ENCODE measurements around the gene OR9K2.
"Not testable (repeated sequence)": the region's sequence is repeated elsewhere in the genome, so short reads cannot be mapped to it uniquely, and the experiment has no call there.

OR9K2 gene

DNA sequence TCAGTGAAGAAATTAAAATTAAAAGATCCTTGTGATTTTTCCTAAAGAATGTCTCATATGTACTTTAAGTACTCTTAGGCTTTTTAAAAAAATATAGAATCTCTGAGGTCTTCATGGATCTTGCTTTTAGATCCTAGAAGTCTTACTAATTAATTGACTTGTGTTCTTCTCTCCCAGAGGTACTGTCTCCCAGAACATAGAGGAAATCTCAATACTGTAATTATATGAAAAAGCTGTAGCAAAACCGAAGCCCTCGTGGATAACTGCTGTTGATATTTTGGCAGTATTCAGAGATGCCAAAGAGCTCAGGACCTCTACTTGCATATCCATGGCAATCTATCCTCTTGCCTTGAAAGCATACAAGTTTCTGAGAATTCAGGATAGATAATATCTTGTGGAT, at the start of gene OR9K2:
Gene OR9K2 (plus strand): TSS at position 301 of the 400 bp plus-strand sequence. CDS start 3,429 bp downstream, outside the sequence.
- no peak for DNase-seq

GRCh38 chr12:55092579-55092978, 33.6 kb upstream of the OR9K2 start:
- DNase-seq, result no peak

DNA sequence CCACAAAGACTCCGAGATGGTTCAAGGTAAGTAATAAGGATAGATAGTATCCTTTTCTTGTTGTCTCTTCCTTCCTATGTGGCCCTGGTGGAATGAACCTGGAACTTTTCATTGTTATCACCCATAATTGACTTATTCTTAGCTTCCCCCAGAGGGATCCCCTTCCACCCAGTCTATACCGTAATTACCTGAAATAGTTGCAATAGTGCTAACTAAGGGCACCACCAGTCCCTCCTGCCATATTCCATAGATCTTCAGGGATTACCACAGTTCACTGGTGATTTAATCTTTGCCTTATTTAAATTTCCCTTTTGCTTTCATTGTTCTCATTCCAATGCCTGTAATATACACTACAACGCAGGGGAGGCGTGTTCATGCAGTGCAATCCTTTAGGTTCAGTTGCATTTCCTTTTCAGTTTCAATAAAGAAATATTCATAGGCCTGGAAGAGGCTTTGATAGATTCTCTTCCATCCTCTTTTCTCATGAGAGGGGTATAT, 13.8 kb upstream of the OR9K2 start:
- no peak for DNase-seq

- DNase-seq, result no peak
These were observed 10.1 kb upstream of the OR9K2 start for GRCh38 chr12:55116152-55116551.

GRCh38 chr12:55132816-55133215, 6.6 kb downstream of the OR9K2 start:
- no peak for DNase-seq

DNA sequence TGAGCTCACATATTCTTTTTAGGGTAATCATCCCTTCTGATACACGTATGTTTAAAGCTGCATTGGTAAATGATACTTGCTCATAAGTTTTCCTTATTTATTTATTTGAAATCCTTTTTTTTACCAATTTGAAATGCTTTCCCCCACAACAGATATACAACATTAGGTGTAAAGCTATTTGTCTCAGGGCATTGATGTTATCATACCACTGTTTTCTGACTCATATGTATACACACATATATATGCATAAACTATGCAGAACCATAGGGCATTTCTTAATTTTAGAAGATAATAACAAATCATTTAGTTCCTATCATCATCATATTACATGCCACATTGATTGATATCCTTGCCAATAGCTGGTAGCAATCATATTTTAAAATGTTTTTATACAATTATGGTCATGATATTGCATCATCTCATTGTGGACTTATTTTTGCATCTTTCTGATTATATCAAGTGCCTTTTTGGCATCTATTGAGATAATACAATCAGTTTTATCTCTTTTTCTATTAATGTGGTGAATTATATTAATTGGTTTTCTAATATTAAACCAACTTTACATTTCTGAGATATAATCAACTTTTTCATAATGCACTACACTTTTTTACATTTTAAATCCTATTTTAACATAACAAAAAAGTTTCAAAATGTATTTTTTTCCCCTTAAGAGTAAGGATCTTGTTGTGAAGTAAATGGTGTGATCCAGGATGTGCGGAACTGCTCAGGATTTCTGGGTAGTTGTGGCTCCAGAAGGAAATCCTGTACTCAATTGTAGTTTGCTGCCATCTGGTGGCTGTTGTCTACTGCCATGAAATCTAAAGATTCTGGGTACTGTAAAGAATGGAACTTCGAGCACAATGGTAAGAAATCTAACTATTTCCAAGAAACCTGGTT, 16.7 kb downstream of the OR9K2 start:
- peak; percentile 8 for DNase-seq

DNA sequence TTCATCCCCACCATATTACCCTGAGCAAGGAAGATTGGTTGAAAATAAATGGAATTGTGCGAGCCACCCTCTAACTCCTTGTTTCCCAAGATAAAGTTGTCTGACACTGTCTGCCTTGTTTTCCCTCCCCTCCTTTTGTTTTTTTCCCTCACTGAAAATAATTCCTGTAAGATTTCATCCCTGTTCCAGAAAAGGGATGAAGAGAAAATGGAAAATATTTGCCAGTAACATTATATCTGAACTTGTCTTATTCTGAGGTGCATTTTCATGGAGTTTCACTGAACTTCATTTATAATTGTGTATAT, 17.3 kb downstream of the OR9K2 start:
- no peak for DNase-seq

- DNase-seq, result not testable (repeated sequence)
These were observed 40.9 kb downstream of the OR9K2 start for GRCh38 chr12:55167010-55167640.

GRCh38 chr12:55171445-55171844, 45.2 kb downstream of the OR9K2 start:
- no peak for DNase-seq

DNA sequence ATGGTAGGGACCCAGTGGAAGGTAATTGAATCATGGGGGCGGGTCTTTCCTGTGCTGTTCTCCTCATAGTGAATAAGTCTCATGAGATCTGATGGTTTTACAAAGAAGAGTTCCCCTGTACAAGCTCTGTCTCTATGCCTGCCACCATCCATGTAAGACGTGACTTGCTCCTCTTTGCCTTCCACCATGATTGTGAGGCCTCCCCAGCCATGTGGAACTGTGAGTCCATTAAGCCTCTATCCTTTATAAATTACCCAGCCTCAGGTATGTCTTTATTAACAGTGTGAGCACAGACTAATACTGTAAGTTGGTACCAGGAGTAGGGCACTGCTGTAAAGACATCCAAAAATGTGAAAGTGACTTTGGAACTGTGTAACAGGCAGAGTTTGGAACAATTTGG, 45.6 kb downstream of the OR9K2 start:
- DNase-seq, result not testable (repeated sequence)

DNA sequence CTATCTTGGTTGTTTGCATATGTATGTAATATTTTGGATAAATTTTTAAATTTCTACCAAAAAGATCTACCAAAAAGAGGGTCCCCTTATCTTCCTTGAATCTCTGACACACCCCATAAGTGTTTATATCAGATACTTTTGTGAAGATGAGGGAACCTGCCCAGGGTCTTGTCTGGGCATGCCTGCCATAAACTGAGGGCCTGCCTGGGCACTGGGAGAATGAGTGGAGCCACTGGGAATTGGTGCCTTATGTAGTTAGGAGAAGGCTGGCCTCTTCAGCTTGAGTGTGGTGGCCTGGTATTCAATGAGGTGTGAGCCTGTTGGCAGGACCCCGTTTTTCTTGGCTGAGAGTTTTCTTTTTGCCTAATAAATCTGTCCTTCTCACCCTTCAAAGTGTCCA, 46.5 kb downstream of the OR9K2 start:
- no peak for DNase-seq

DNA sequence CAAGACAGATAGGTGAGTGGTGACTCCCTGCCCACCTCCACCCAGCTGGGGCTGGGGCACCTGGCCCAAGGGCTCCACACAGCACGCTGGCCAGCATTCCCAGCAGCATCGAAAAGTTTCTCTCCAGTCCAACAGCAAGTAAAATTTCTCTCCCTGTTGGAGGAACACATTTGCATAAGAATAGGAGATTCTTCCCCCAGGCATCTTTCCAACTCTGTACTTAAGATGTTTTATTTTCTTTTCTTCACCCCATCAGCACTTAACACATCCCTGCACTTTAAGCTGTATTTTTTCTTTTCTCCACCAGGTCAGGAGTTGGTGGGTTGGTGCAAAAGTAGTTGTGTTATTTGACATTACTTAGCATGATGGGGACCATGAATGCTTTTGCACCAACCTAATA, 47.2 kb downstream of the OR9K2 start:
- no peak for DNase-seq

All from NCI-H524 treated with DMSO at 0.1 percent for 48 hours (cell line).